Thyroid gland (tissue), 4 donors: ENCODE measurements around the gene GNG3. TPM values are rescaled to one million over a fixed set of nuclear protein-coding genes. Genes with fewer than 3 reads are reported as not detected.

Source experiments
- DNase-seq, 2 donors: peaks; one replicate each; pipeline ENCODE4 v3.0.0-alpha.2; 2019
- H3K27ac ChIP-seq, 3 donors: fragments of 200-600 bp; sonication (generic); 1 replicate in 2 of 3; 2 replicates in 1 of 3; pipeline ENCODE4 v1.5.1; 2016 to 2019; ENCODE audit warnings: mild to moderate bottlenecking in 1 of 3, moderate library complexity in 1 of 3
- H3K27me3 ChIP-seq: fragments of 200-600 bp; sonication (generic); one replicate; pipeline ENCODE4 v1.5.1; 2019
- H3K36me3 ChIP-seq, 2 donors: fragments of 200-600 bp; sonication (generic); one replicate each; pipeline ENCODE4 v1.5.1; 2016 to 2019
- H3K4me1 ChIP-seq, 2 donors: fragments of 200-600 bp; sonication (generic); one replicate each; pipeline ENCODE4 v1.5.1; 2017 to 2019
- H3K4me3 ChIP-seq, 3 donors: fragments of 200-600 bp; sonication (generic); replicated peaks in 1 of 3; 1 replicate in 2 of 3; 2 replicates in 1 of 3; pipeline ENCODE4 v1.5.1; 2016; ENCODE audit warnings: mild to moderate bottlenecking in 1 of 3
- H3K9me3 ChIP-seq: fragments of 200-600 bp; sonication (generic); one replicate; pipeline ENCODE4 v1.5.1; 2017
- CTCF ChIP-seq, 6 experiments: fragments of 200-600 bp in 3 of 6; fragments of 450-650 bp in 3 of 6; sonication (generic) in 3 of 6; IDR thresholded peaks; one replicate each; pipeline ENCODE4 v1.5.1; 2016 to 2019; ENCODE audit warnings: antibody characterized with exemption in 6 of 6, mild to moderate bottlenecking in 2 of 6, inconsistent platforms in 1 of 6, moderate library complexity in 1 of 6
- POLR2A ChIP-seq, 2 donors: fragments of 450-650 bp; IDR thresholded peaks; one replicate each; pipeline ENCODE4 v1.6.1; 2017; ENCODE audit warnings: antibody characterized with exemption in 2 of 2, mild to moderate bottlenecking in 2 of 2, moderate library complexity in 1 of 2
- WGBS, 2 donors: methylation state at CpG; one replicate each; pipeline ENCODE4 v1.1.5; 2017; 5-methylcytosine and 5-hydroxymethylcytosine counted together
- intact Hi-C: fragments of 100-400 bp; cut with DNase I; formaldehyde crosslinking; loops from one replicate; pipeline ENCODE4 v1.15.1; 2023
- total RNA-seq, 4 donors: library from RNA; depleted of rRNA; stranded (reverse); fragments of >200 nt; gene quantifications; one replicate each; pipeline ENCODE4 v1.2.3, GENCODE V29; 2016

GNG3 gene
- total RNA-seq, 4 donors from 2014 or later, result not detected

GRCh38 chr11:62666259-62666926, 41.1 kb upstream of the GNG3 start:
- H3K4me3 ChIP-seq, result peak overlapping the region; percentile 61 to 93 (median 63)
- H3K9me3 ChIP-seq, result no peaks in the 10 kb centered on the region
- no peak for DNase-seq
- intact Hi-C loops, result no loop called here
- TF ChIP-seq CTCF (IDR thresholded peaks at IDR 0.05) (no peak), POLR2A (IDR thresholded peaks at IDR 0.05) (no peak)
- WGBS, 2 donors, result 47 to 56% methylated on average over 12 to 15 of the region's 16 CpGs
- peaks cover 15 to 23% of the 10 kb centered on the region in 2 donors for H3K4me1 ChIP-seq
- H3K27me3 ChIP-seq, result no peaks in the 10 kb centered on the region
- H3K36me3 ChIP-seq, result no peaks in the 10 kb centered on the region
- H3K27ac ChIP-seq, result peak overlapping the region; percentile 56 to 79 (median 77)

- 84 to 89% methylated on average over 2 of the region's 2 CpGs for WGBS, 2 donors
- no peak for DNase-seq
- H3K27me3 ChIP-seq, result no peaks in the 10 kb centered on the region
- H3K27ac ChIP-seq, result no peak overlapping the region
- no peaks in the 10 kb centered on the region for H3K36me3 ChIP-seq
- H3K9me3 ChIP-seq, result no peaks in the 10 kb centered on the region
- H3K4me3 ChIP-seq, result no peak overlapping the region
- TF ChIP-seq CTCF (IDR thresholded peaks at IDR 0.05) (no peak), POLR2A (IDR thresholded peaks at IDR 0.05) (no peak)
- peaks cover 17 to 27% of the 10 kb centered on the region in 2 donors for H3K4me1 ChIP-seq
- intact Hi-C loops, result no loop called here
Measured at GRCh38 chr11:62667460-62667859, 40.0 kb upstream of the GNG3 start.

GRCh38 chr11:62669420-62670161, 37.9 kb upstream of the GNG3 start:
- Histone ChIP-seq H3K9me3 (no peaks in the 10 kb centered on the region), H3K36me3 (no peaks in the 10 kb centered on the region), H3K27ac (no peak overlapping the region), H3K27me3 (no peaks in the 10 kb centered on the region), H3K4me3 (no peak overlapping the region), H3K4me1 (peaks cover 22 to 37% of the 10 kb centered on the region in 2 donors)
- WGBS, 2 donors, result 70 to 85% methylated on average over 4 of the region's 4 CpGs
- intact Hi-C loops, result no loop called here
- DNase-seq, result no peak
- no peak for TF ChIP-seq POLR2A (IDR thresholded peaks at IDR 0.05)
- TF ChIP-seq CTCF (IDR thresholded peaks at IDR 0.05), result no peak

GRCh38 chr11:62671236-62671607, 36.3 kb upstream of the GNG3 start:
- WGBS, 2 donors, result 1% methylated on average over 17 of the region's 17 CpGs
- Histone ChIP-seq H3K9me3 (no peaks in the 10 kb centered on the region), H3K27ac (peak overlapping the region; percentile 77 to 92 (median 86)), H3K36me3 (no peaks in the 10 kb centered on the region), H3K4me3 (peak overlapping the region; percentile 45 to 80 (median 67)), H3K4me1 (peaks cover 18 to 33% of the 10 kb centered on the region in 2 donors), H3K27me3 (no peaks in the 10 kb centered on the region)
- TF ChIP-seq POLR2A (IDR thresholded peaks at IDR 0.05) (no peak), CTCF (IDR thresholded peaks at IDR 0.05) (no peak)
- intact Hi-C loops, result no loop called here
- no peak for DNase-seq
